ENCODE results near the gene NARS2.

GRCh38 chr11:78478536-78478935, 96.1 kb downstream of the NARS2 start:
- no peak for TF ChIP-seq POLR2AphosphoS5 (IDR thresholded peaks at IDR 0.05)
- no peak for TF ChIP-seq CTCF (IDR thresholded peaks at IDR 0.05)

All from gastroesophageal sphincter (tissue), 3 donors.